Activated effector memory CD4-positive, alpha-beta T cell treated with anti-CD3 and anti-CD28 coated beads, Interleukin-2, amount 50 U/mL, for 16 hours (primary cell): Measurements from ENCODE around the gene ADAMTS7.
"Not testable (repeated sequence)": the region's sequence is repeated elsewhere in the genome, so short reads cannot be mapped to it uniquely, and the experiment has no call there.

Experiments used
- DNase-seq: peaks from one replicate; pipeline ENCODE4 v3.0.0-alpha.2; 2020

ADAMTS7 gene

GRCh38 chr15:78778422-78778821 is 32.8 kb downstream of the ADAMTS7 start:
- DNase-seq = no peak

GRCh38 chr15:78777953-78778345 is 33.3 kb downstream of the ADAMTS7 start:
- not testable (repeated sequence) for DNase-seq

- not testable (repeated sequence) for DNase-seq
Observed at GRCh38 chr15:78777290-78777952, 33.8 kb downstream of the ADAMTS7 start.

- not testable (repeated sequence) for DNase-seq
Observed at GRCh38 chr15:78776046-78776925, 35.0 kb downstream of the ADAMTS7 start.

GRCh38 chr15:78775472-78775871 is 35.8 kb downstream of the ADAMTS7 start:
- no peak for DNase-seq

GRCh38 chr15:78774451-78774990 is 36.7 kb downstream of the ADAMTS7 start:
- not testable (repeated sequence) for DNase-seq

- DNase-seq = not testable (repeated sequence)
Observed at GRCh38 chr15:78773765-78774450, 37.4 kb downstream of the ADAMTS7 start.

- no peak for DNase-seq
Observed at GRCh38 chr15:78772738-78773137, 38.5 kb downstream of the ADAMTS7 start.

- DNase-seq = not testable (repeated sequence)
Observed at GRCh38 chr15:78771436-78772000, 39.7 kb downstream of the ADAMTS7 start.

GRCh38 chr15:78771020-78771419 is 40.2 kb downstream of the ADAMTS7 start:
- DNase-seq = not testable (repeated sequence)

GRCh38 chr15:78769473-78770225 is 41.6 kb downstream of the ADAMTS7 start:
- not testable (repeated sequence) for DNase-seq

GRCh38 chr15:78768531-78769408 is 42.5 kb downstream of the ADAMTS7 start:
- no peak for DNase-seq

GRCh38 chr15:78768096-78768495 is 43.2 kb downstream of the ADAMTS7 start:
- no peak for DNase-seq

- no peak for DNase-seq
Observed at GRCh38 chr15:78767331-78767951, 43.8 kb downstream of the ADAMTS7 start.

- DNase-seq = not testable (repeated sequence)
Observed at GRCh38 chr15:78766641-78767071, 44.6 kb downstream of the ADAMTS7 start.

- DNase-seq = no peak
Observed at GRCh38 chr15:78766041-78766440, 45.2 kb downstream of the ADAMTS7 start.

GRCh38 chr15:78765154-78765860 is 46.0 kb downstream of the ADAMTS7 start:
- DNase-seq = not testable (repeated sequence)

- DNase-seq = not testable (repeated sequence)
Observed at GRCh38 chr15:78764340-78765153, 46.7 kb downstream of the ADAMTS7 start.

- DNase-seq = no peak
Observed at GRCh38 chr15:78763796-78764241, 47.4 kb downstream of the ADAMTS7 start.
